BJ (cell line): Measurements from ENCODE around the gene TBXAS1. TPM values are rescaled to one million over a fixed set of nuclear protein-coding genes. Genes with fewer than 3 reads are reported as not detected.

Experiments
- CTCF ChIA-PET: fragments of 350-600 bp; formaldehyde crosslinking; extraction: SDS; loops from one replicate; lab custom pipeline; 2021; ENCODE audit warnings: antibody characterized with exemption, inconsistent platforms; lab: Yijun Ruan, JAX
- POLR2A ChIA-PET: fragments of 300-600 bp; sonication (Branson Sonifier 250); formaldehyde crosslinking; extraction: SDS; loops from one replicate; lab custom pipeline; 2021; ENCODE audit warnings: antibody characterized with exemption; lab: Charles Lee
- DNase-seq: peaks from one replicate; pipeline ENCODE4 v3.0.0-alpha.2; 2011; ENCODE audit warnings: low read depth
- H3K27me3 ChIP-seq: 2 replicates; pipeline ENCODE4 v1.6.0; 2011; ENCODE audit warnings: low read length; ENCODE audit not compliant: control insufficient read depth, insufficient read depth
- H3K36me3 ChIP-seq: 2 replicates; pipeline ENCODE4 v1.5.1; 2011; ENCODE audit warnings: low read length; ENCODE audit not compliant: control insufficient read depth, insufficient read depth
- H3K4me3 ChIP-seq: 2 replicates; pipeline ENCODE4 v1.5.1; 2011; ENCODE audit warnings: low read depth, mild to moderate bottlenecking, control low read depth, low read length
- CTCF ChIP-seq: IDR thresholded peaks from 2 replicates; pipeline ENCODE4 v1.5.1; 2011; ENCODE audit warnings: low read depth, mild to moderate bottlenecking, control low read depth, inconsistent platforms, low read length, moderate library complexity; ENCODE audit not compliant: insufficient read depth
- polyA plus RNA-seq: library from polyadenylated mRNA; depleted of rRNA; stranded (reverse); fragments of >200 nt; gene quantifications from 2 replicates; pipeline ENCODE4 v1.2.3, GENCODE V29; 2011

TBXAS1 gene
- polyA plus RNA-seq, 1 experiment, result 0.16 TPM

- DNase-seq, result no peak
- no peaks in the 10 kb centered on the region for H3K36me3 ChIP-seq
- H3K27me3 ChIP-seq, result peaks cover 7% of the 10 kb centered on the region
- CTCF ChIA-PET, result interaction anchor here (0.6 kb wide), 1 partner anchor 347 kb away, joined by 3 read pairs; no protein-coding TSS in a partner anchor
- POLR2A ChIA-PET, result no interaction called here
- H3K4me3 ChIP-seq, result no peak overlapping the region
- no peak for TF ChIP-seq CTCF
Measured at GRCh38 chr7:139965942-139966628, 137.0 kb downstream of the TBXAS1 start.

- TF ChIP-seq CTCF, result no peak
- H3K36me3 ChIP-seq, result no peaks in the 10 kb centered on the region
- peaks cover 7% of the 10 kb centered on the region for H3K27me3 ChIP-seq
- no peak overlapping the region for H3K4me3 ChIP-seq
- POLR2A ChIA-PET, result no interaction called here
- DNase-seq, result no peak
- CTCF ChIA-PET, result no interaction called here
Measured at GRCh38 chr7:139966949-139967348, 137.9 kb downstream of the TBXAS1 start.

- no peak for TF ChIP-seq CTCF
- POLR2A ChIA-PET, result no interaction called here
- H3K36me3 ChIP-seq, result no peaks in the 10 kb centered on the region
- no peak for DNase-seq
- H3K4me3 ChIP-seq, result no peak overlapping the region
- H3K27me3 ChIP-seq, result peaks cover 10% of the 10 kb centered on the region
- CTCF ChIA-PET, result interaction anchor here (1.5 kb wide), 1 partner anchor 367 kb away, joined by 3 read pairs; no protein-coding TSS in a partner anchor
Measured at GRCh38 chr7:139968931-139969330, 139.9 kb downstream of the TBXAS1 start.

- ChIA-PET CTCF (interaction anchor here (0.6 kb wide), 1 partner anchor 367 kb away, joined by 3 read pairs; no protein-coding TSS in a partner anchor), POLR2A (no interaction called here)
- no peak overlapping the region for H3K4me3 ChIP-seq
- no peak for DNase-seq
- TF ChIP-seq CTCF, result no peak
- no peaks in the 10 kb centered on the region for H3K36me3 ChIP-seq
- H3K27me3 ChIP-seq, result peaks cover 14% of the 10 kb centered on the region
Measured at GRCh38 chr7:139972029-139972428, 143.0 kb downstream of the TBXAS1 start.

GRCh38 chr7:139973101-139974050 lies 144.3 kb downstream of the TBXAS1 start:
- TF ChIP-seq CTCF, result no peak
- Histone ChIP-seq H3K4me3 (no peak overlapping the region), H3K27me3 (peaks cover 13% of the 10 kb centered on the region), H3K36me3 (no peaks in the 10 kb centered on the region)
- POLR2A ChIA-PET, result interaction anchor here (0.6 kb wide), 1 partner anchor 150 kb away, joined by 4 read pairs; no protein-coding TSS in a partner anchor
- DNase-seq, result no peak
- CTCF ChIA-PET, result interaction anchor here (1.0 to 1.6 kb wide), 2 partner anchors 11 to 29 kb away, joined by 3 to 6 read pairs; no protein-coding TSS in a partner anchor
